CD4-positive, alpha-beta T cell (primary cell): Measurements from ENCODE around the gene PRAC1. TPM values are rescaled to one million over a fixed set of nuclear protein-coding genes. Genes with fewer than 3 reads are reported as not detected.

Source experiments
- ATAC-seq: fragments of 200-7000 bp; cut with Tn5 transposase; one replicate; pipeline ENCODE4 v1.10.0; 2022; ENCODE audit warnings: mild to moderate bottlenecking; ENCODE audit not compliant: poor library complexity
- CTCF ChIA-PET: fragments of 350-600 bp; sonication (Branson Sonifier 250); formaldehyde crosslinking; loops from one replicate; lab custom pipeline; 2021; ENCODE audit warnings: antibody characterized with exemption, inconsistent platforms; lab: Charles Lee
- POLR2A ChIA-PET: fragments of 350-600 bp; sonication (Branson Sonifier 250); formaldehyde crosslinking; loops from one replicate; lab custom pipeline; 2021; ENCODE audit warnings: antibody characterized with exemption, inconsistent platforms; lab: Charles Lee
- DNase-seq, 14 experiments: peaks; one replicate each; pipeline ENCODE4 v3.0.0-alpha.2; 2013 to 2020; ENCODE audit warnings: mixed read lengths in 2 of 14
- H3K27ac ChIP-seq, 2 donors: one replicate each; pipeline versions ENCODE4 v1.5.1 to v1.7.0; 2013; ENCODE audit warnings: low read length in 2 of 2, low read depth in 1 of 2, mild to moderate bottlenecking in 1 of 2
- H3K27me3 ChIP-seq, 2 experiments: 1 replicate in 1 of 2; 2 replicates in 1 of 2; pipeline versions ENCODE4 v1.6.1 to v1.7.0; 2013; ENCODE audit warnings: low read length in 2 of 2, control low read depth in 1 of 2, mild to moderate bottlenecking in 1 of 2, moderate library complexity in 1 of 2; ENCODE audit not compliant: insufficient read depth in 2 of 2, control insufficient read depth in 1 of 2
- H3K36me3 ChIP-seq: one replicate; pipeline ENCODE4 v1.6.1; 2013; ENCODE audit warnings: low read length, control low read depth; ENCODE audit not compliant: insufficient read depth
- H3K4me1 ChIP-seq: one replicate; pipeline ENCODE4 v1.6.1; 2013; ENCODE audit warnings: low read length, control low read depth; ENCODE audit not compliant: insufficient read depth
- H3K4me3 ChIP-seq: one replicate; pipeline ENCODE4 v1.5.1; 2013; ENCODE audit warnings: mild to moderate bottlenecking, low read length, moderate library complexity
- H3K9me3 ChIP-seq, 2 experiments: 1 replicate in 1 of 2; 2 replicates in 1 of 2; pipeline versions ENCODE4 v1.6.1 to v1.7.0; 2013; ENCODE audit warnings: low read length in 2 of 2, mild to moderate bottlenecking in 2 of 2, control low read depth in 1 of 2, moderate library complexity in 1 of 2; ENCODE audit not compliant: control insufficient read depth in 1 of 2, insufficient read depth in 1 of 2
- H3K27ac Mint-ChIP-seq: one replicate; pipeline ENCODE4 v1.8.0; 2020; ENCODE audit warnings: mixed read lengths
- H3K27me3 Mint-ChIP-seq: one replicate; pipeline ENCODE4 v1.8.0; 2021; ENCODE audit warnings: mixed read lengths
- H3K36me3 Mint-ChIP-seq: one replicate; pipeline ENCODE4 v1.8.0; 2021; ENCODE audit warnings: low read depth, mixed read lengths
- H3K4me1 Mint-ChIP-seq: one replicate; pipeline ENCODE4 v1.8.0; 2021; ENCODE audit warnings: low read depth, mixed read lengths
- H3K4me3 Mint-ChIP-seq: one replicate; pipeline ENCODE4 v1.8.0; 2020; ENCODE audit warnings: mild to moderate bottlenecking, mixed read lengths
- H3K9me3 Mint-ChIP-seq: one replicate; pipeline ENCODE4 v1.8.0; 2020; ENCODE audit warnings: mixed read lengths
- intact Hi-C, 2 experiments: fragments of 100-400 bp; cut with DNase I in 1 of 2; cut with micrococcal nuclease in 1 of 2; formaldehyde crosslinking; loops; one replicate each; pipeline versions ENCODE4 v1.15.1 to v1.9.0; 2023 to 2025; cut with DNase I, micrococcal nuclease
- total RNA-seq, 174 experiments: library from RNA in 2 of 174; stranded (reverse) in 2 of 174; gene quantifications; one replicate each; pipeline ENCODE4 v1.2.3 and lab custom pipeline; 2021 to 2026
- TF ChIP-seq, protein P1 (sequence below): fragments of 200-600 bp; IDR thresholded peaks from one replicate; pipeline ENCODE4 v1.8.0; 2022; ENCODE audit warnings: antibody characterized with exemption, mild to moderate bottlenecking

The PRAC1 gene
- total RNA-seq, 2 experiments from 2014 or later = not detected

DNA sequence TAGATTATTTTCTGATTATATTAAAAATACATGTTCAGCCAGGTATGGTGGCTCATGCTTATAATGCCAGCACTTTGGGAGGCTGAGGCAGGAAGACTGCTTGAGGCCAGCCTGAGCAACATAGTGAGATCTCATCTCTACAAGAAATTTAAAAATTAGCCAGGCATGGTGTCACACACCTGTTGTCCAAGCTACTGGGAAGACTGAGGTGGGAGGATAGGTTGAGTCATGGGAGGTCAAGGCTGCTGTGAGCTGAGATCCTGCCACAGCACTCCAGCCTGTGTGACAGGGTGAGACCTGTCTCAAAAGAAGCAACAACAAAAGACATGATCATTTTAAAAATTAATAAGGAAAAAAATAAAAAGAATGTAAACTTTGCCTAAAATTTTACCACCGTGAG, 40.7 kb downstream of the PRAC1 start:
- Histone ChIP-seq H3K27ac (no peak overlapping the region), H3K4me3 (no peak overlapping the region), H3K9me3 (no peaks in the 10 kb centered on the region), H3K36me3 (no peaks in the 10 kb centered on the region), H3K4me1 (peaks cover 8% of the 10 kb centered on the region), H3K27me3 (peaks cover 15 to 18% of the 10 kb centered on the region in 2 experiments)
- Mint-ChIP-seq H3K9me3 (no peaks in the 10 kb centered on the region), H3K27ac (no peak overlapping the region), H3K4me3 (no peak overlapping the region), H3K4me1 (no peaks in the 10 kb centered on the region), H3K36me3 (no peaks in the 10 kb centered on the region), H3K27me3 (peaks cover 62% of the 10 kb centered on the region)
- DNase-seq (no peak), ATAC-seq (no peak)
- POLR2A ChIA-PET = no interaction called here
- TF ChIP-seq, protein P1, sequence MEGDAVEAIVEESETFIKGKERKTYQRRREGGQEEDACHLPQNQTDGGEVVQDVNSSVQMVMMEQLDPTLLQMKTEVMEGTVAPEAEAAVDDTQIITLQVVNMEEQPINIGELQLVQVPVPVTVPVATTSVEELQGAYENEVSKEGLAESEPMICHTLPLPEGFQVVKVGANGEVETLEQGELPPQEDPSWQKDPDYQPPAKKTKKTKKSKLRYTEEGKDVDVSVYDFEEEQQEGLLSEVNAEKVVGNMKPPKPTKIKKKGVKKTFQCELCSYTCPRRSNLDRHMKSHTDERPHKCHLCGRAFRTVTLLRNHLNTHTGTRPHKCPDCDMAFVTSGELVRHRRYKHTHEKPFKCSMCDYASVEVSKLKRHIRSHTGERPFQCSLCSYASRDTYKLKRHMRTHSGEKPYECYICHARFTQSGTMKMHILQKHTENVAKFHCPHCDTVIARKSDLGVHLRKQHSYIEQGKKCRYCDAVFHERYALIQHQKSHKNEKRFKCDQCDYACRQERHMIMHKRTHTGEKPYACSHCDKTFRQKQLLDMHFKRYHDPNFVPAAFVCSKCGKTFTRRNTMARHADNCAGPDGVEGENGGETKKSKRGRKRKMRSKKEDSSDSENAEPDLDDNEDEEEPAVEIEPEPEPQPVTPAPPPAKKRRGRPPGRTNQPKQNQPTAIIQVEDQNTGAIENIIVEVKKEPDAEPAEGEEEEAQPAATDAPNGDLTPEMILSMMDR = no peak
- CTCF ChIA-PET = interaction anchor here (1.6 kb wide), 1 partner anchor 10 kb away, joined by 5 read pairs; no protein-coding TSS in a partner anchor
- intact Hi-C loops = no loop called here

GRCh38 chr17:48679385-48680096, 42.8 kb downstream of the PRAC1 start:
- Mint-ChIP-seq H3K27ac (no peak overlapping the region), H3K4me3 (no peak overlapping the region), H3K4me1 (no peaks in the 10 kb centered on the region), H3K36me3 (no peaks in the 10 kb centered on the region), H3K27me3 (peaks cover 77% of the 10 kb centered on the region), H3K9me3 (no peaks in the 10 kb centered on the region)
- ChIA-PET CTCF (interaction anchor here (0.5 to 3.4 kb wide), 18 partner anchors 10 to 356 kb away, joined by 3 to 23 read pairs (median 6); no protein-coding TSS in a partner anchor), POLR2A (interaction anchor here (1.3 kb wide), 2 partner anchors 38 to 205 kb away, joined by 3 to 4 read pairs; no protein-coding TSS in a partner anchor)
- Histone ChIP-seq H3K4me3 (no peak overlapping the region), H3K36me3 (no peaks in the 10 kb centered on the region), H3K27me3 (peaks cover 14 to 18% of the 10 kb centered on the region in 2 experiments), H3K4me1 (peaks cover 8% of the 10 kb centered on the region), H3K9me3 (no peaks in the 10 kb centered on the region), H3K27ac (no peak overlapping the region)
- intact Hi-C loops = loop anchor here (2.0 to 10.0 kb wide), 4 partner anchors 199 to 615 kb away; no protein-coding TSS in a partner anchor
- no peak for ATAC-seq
- TF ChIP-seq, protein P1 = no peak
- DNase-seq = no peak

DNA sequence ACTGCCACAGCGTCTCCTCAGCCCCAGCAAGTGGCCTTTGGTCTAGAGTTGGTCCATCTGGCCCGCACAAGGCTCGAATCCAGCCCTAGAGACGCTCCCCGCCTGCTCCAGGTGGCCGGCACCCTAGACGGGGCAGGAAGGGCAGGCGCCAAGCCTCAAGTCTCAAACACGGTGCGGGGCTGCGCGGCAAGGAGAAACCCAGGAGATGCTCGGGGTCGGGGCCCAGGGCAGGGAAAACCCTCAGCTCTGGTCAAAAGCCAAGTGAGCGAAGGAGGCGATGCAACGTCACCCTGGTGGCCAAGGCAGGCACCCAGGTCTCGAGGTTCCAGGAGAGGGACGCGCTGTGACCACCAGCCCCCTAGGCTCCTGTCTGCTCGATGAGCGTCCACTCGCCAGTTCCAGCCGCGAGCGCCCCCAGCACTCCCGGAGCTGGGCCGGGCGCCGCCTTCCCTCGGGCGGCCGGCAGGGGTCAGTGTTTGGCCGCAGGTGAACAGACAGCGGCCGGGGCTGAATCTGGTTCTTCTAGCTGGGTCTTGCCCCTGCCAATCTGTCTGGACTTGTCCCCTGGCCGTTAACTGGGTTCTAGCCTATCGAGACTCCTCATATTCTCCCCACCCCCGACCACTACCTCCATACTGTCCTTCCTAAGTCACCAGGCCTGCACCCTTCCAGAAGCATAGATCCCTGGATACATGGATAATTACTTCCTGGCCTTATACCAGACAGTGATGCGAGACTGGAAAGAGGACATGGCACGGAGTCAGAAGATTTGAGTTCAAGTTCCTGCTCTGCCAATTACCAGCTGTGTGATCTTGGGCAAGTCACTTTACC, 44.0 kb downstream of the PRAC1 start:
- Histone ChIP-seq H3K36me3 (no peaks in the 10 kb centered on the region), H3K4me3 (no peak overlapping the region), H3K4me1 (peaks cover 8% of the 10 kb centered on the region), H3K9me3 (no peaks in the 10 kb centered on the region), H3K27me3 (peaks cover 12 to 18% of the 10 kb centered on the region in 2 experiments), H3K27ac (no peak overlapping the region)
- POLR2A ChIA-PET = interaction anchor here (1.2 to 1.3 kb wide), 3 partner anchors 39 to 206 kb away, joined by 3 to 8 read pairs (median 4); no protein-coding TSS in a partner anchor
- ATAC-seq (peak; percentile 94), DNase-seq (peak; percentile 39 to 82 (median 64))
- TF ChIP-seq, protein P1 = peak; percentile 98
- Mint-ChIP-seq H3K4me1 (no peaks in the 10 kb centered on the region), H3K4me3 (no peak overlapping the region), H3K27ac (no peak overlapping the region), H3K36me3 (no peaks in the 10 kb centered on the region), H3K27me3 (peaks cover 81% of the 10 kb centered on the region), H3K9me3 (no peaks in the 10 kb centered on the region)
- CTCF ChIA-PET = interaction anchor here (0.5 to 3.4 kb wide), 31 partner anchors 9 to 357 kb away, joined by 3 to 23 read pairs (median 6); partner anchors contain the start of gene HOXB13
- intact Hi-C loops = loop anchor here (1.0 to 10.0 kb wide), 5 partner anchors 200 to 616 kb away; no protein-coding TSS in a partner anchor
